IMR-90 (cell line): ENCODE measurements around the gene MARCKSL1. TPM values are rescaled to one million over a fixed set of nuclear protein-coding genes. Genes with fewer than 3 reads are reported as not detected.

Experiments used
- ATAC-seq: fragments of 200-7000 bp; cut with Tn5 transposase; 2 replicates; pipeline ENCODE4 v1.9.1; 2020; ENCODE audit warnings: low read depth, mild to moderate bottlenecking, moderate library complexity
- BruUV-seq: library from RNA; stranded (reverse); fragments of 400-500 nt; replicated peaks from 2 replicates; lab custom pipeline; 2021; lab: Mats Ljungman, UMichigan
- CTCF ChIA-PET: fragments of 300-600 bp; formaldehyde crosslinking; extraction: SDS; loops from one replicate; lab custom pipeline; 2021; ENCODE audit warnings: antibody characterized with exemption; lab: Yijun Ruan, JAX
- POLR2A ChIA-PET: fragments of 300-600 bp; sonication (Branson Sonifier 250); formaldehyde crosslinking; loops from one replicate; lab custom pipeline; 2022; ENCODE audit warnings: antibody characterized with exemption; ENCODE audit not compliant: unreplicated experiment; lab: Charles Lee
- DNase-seq: peaks from one replicate; pipeline ENCODE4 v3.0.0; 2013
- H2AFZ ChIP-seq: replicated peaks from 2 replicates; pipeline ENCODE3; 2013; ENCODE audit warnings: low read length, mild to moderate bottlenecking; ENCODE audit not compliant: poor library complexity
- H2AK5ac ChIP-seq: 2 replicates; pipeline ENCODE4 v1.6.1; 2013; ENCODE audit warnings: low read depth, low read length, inconsistent platforms
- H2AK9ac ChIP-seq: replicated peaks from 2 replicates; pipeline ENCODE3; 2013; ENCODE audit warnings: mild to moderate bottlenecking, low read depth, low read length, moderate library complexity; ENCODE audit not compliant: poor library complexity
- H2BK120ac ChIP-seq: 2 replicates; pipeline ENCODE4 v1.6.1; 2013; ENCODE audit warnings: low read depth, low read length, inconsistent platforms
- H2BK15ac ChIP-seq: 3 replicates; pipeline ENCODE4 v1.6.1; 2013; ENCODE audit warnings: low read depth, low read length, inconsistent platforms
- H2BK20ac ChIP-seq: 2 replicates; pipeline ENCODE4 v1.6.1; 2013; ENCODE audit warnings: low read depth, mild to moderate bottlenecking, inconsistent platforms, low read length, moderate library complexity
- H2BK5ac ChIP-seq: 2 replicates; pipeline ENCODE4 v1.6.1; 2013; ENCODE audit warnings: mild to moderate bottlenecking, low read depth, low read length, inconsistent platforms; ENCODE audit not compliant: poor library complexity, severe bottlenecking
- H3K14ac ChIP-seq: replicated peaks from 2 replicates; pipeline ENCODE4 v1.6.1; 2013; ENCODE audit warnings: low read depth, low read length, inconsistent platforms
- H3K18ac ChIP-seq: 2 replicates; pipeline ENCODE4 v1.6.1; 2013; ENCODE audit warnings: low read depth, low read length, control low read depth
- H3K23ac ChIP-seq: 2 replicates; pipeline ENCODE4 v1.6.1; 2013; ENCODE audit warnings: low read depth, low read length, inconsistent platforms
- H3K27ac ChIP-seq: 2 replicates; pipeline ENCODE4 v1.5.1; 2013; ENCODE audit warnings: mild to moderate bottlenecking, control low read depth, low read length; ENCODE audit not compliant: insufficient read depth
- H3K27me3 ChIP-seq: 2 replicates; pipeline ENCODE4 v1.6.1; 2013; ENCODE audit warnings: low read length; ENCODE audit not compliant: control insufficient read depth, insufficient read depth
- H3K36me3 ChIP-seq: 2 replicates; pipeline ENCODE4 v1.6.1; 2013; ENCODE audit warnings: low read length, mixed read lengths; ENCODE audit not compliant: control insufficient read depth, insufficient read depth
- H3K4ac ChIP-seq: 2 replicates; pipeline ENCODE4 v1.6.1; 2013; ENCODE audit warnings: low read depth, low read length, inconsistent platforms
- H3K4me1 ChIP-seq: 2 replicates; pipeline ENCODE4 v1.6.1; 2013; ENCODE audit warnings: low read length, mixed read lengths; ENCODE audit not compliant: control insufficient read depth, insufficient read depth
- H3K4me2 ChIP-seq: 2 replicates; pipeline ENCODE4 v1.6.1; 2013; ENCODE audit warnings: low read depth, mild to moderate bottlenecking, control low read depth, low read length, moderate library complexity
- H3K4me3 ChIP-seq: 2 replicates; pipeline ENCODE4 v1.5.1; 2013; ENCODE audit warnings: low read depth, mild to moderate bottlenecking, control low read depth, low read length, moderate library complexity; ENCODE audit not compliant: insufficient read depth
- H3K56ac ChIP-seq: 2 replicates; pipeline ENCODE4 v1.6.1; 2013; ENCODE audit warnings: low read length, inconsistent platforms; ENCODE audit not compliant: insufficient read depth; ENCODE audit errors: extremely low read depth
- H3K79me1 ChIP-seq, 2 experiments: 2 replicates each; pipeline ENCODE4 v1.6.1; 2013; ENCODE audit warnings: low read length in 2 of 2, inconsistent platforms in 1 of 2, low read depth in 1 of 2
- H3K9ac ChIP-seq: 2 replicates; pipeline ENCODE4 v1.6.1; 2013; ENCODE audit warnings: low read depth, low read length, control low read depth
- H3K9me1 ChIP-seq: 2 replicates; pipeline ENCODE4 v1.6.1; 2013; ENCODE audit warnings: low read length, inconsistent platforms; ENCODE audit not compliant: insufficient read depth
- H3K9me3 ChIP-seq: 2 replicates; pipeline ENCODE4 v1.6.1; 2013; ENCODE audit warnings: low read length; ENCODE audit not compliant: control insufficient read depth, insufficient read depth
- H4K20me1 ChIP-seq: 2 replicates; pipeline ENCODE4 v1.6.1; 2013; ENCODE audit warnings: low read length, inconsistent platforms; ENCODE audit not compliant: insufficient read depth
- H4K5ac ChIP-seq: 2 replicates; pipeline ENCODE4 v1.6.1; 2013; ENCODE audit warnings: mild to moderate bottlenecking, low read depth, low read length, control low read depth
- H4K8ac ChIP-seq, 2 experiments: 2 replicates each; pipeline ENCODE4 v1.6.1; 2013; ENCODE audit warnings: low read depth in 2 of 2, low read length in 2 of 2, control low read depth in 1 of 2, inconsistent platforms in 1 of 2
- H4K91ac ChIP-seq: 2 replicates; pipeline ENCODE4 v1.6.1; 2013; ENCODE audit warnings: low read depth, low read length, inconsistent platforms; ENCODE audit not compliant: insufficient read depth
- CEBPB ChIP-seq: IDR thresholded peaks from 2 replicates; pipeline ENCODE4 v1.6.1; 2012; ENCODE audit warnings: low read depth, low read length, improper control_type of control experiment
- FOS ChIP-seq: fragments of 150-350 bp; IDR thresholded peaks from 2 replicates; pipeline ENCODE4 v1.6.1; 2016; ENCODE audit warnings: low read depth, low read length
- MXI1 ChIP-seq: IDR thresholded peaks from 2 replicates; pipeline ENCODE4 v1.6.1; 2012; ENCODE audit warnings: low read depth, mild to moderate bottlenecking, low read length, moderate library complexity, borderline replicate concordance
- NFE2L2 ChIP-seq: fragments of 150-350 bp; IDR thresholded peaks from 2 replicates; pipeline ENCODE4 v1.6.1; 2016; ENCODE audit warnings: low read depth, mild to moderate bottlenecking, low read length
- POLR2A ChIP-seq: IDR thresholded peaks from 2 replicates; pipeline ENCODE4 v1.6.1; 2012; ENCODE audit warnings: mild to moderate bottlenecking, low read depth, low read length
- WGBS, 2 experiments: methylation state at CpG; one replicate each; pipeline versions ENCODE4 v1.1.5 to v1.1.7; 2013; ENCODE audit warnings: missing lambda C conversion rate in 2 of 2; ENCODE audit not compliant: insufficient read length in 1 of 2; ENCODE audit errors: extremely low coverage in 2 of 2; 5-methylcytosine and 5-hydroxymethylcytosine counted together
- dilution Hi-C: fragments of 300-500 bp; cut with HindIII; formaldehyde crosslinking; loops from one replicate; pipeline ENCODE4 v1.14.3; 2018; ENCODE audit warnings: low sequenced_read_pairs; ENCODE audit not compliant: unreplicated experiment
- in situ Hi-C: fragments of 300-500 bp; cut with MboI; formaldehyde crosslinking; loops from 3 replicates; pipeline ENCODE4 v1.14.3; 2019; ENCODE audit warnings: low sequenced_read_pairs, inconsistent platforms, mixed read lengths
- intact Hi-C: fragments of 100-400 bp; cut with micrococcal nuclease; formaldehyde crosslinking; loops from 2 replicates; pipeline ENCODE4 v1.10.0; 2022
- polyA plus RNA-seq, 3 experiments: library from polyadenylated mRNA; depleted of rRNA; stranded (reverse); fragments of >200 nt; gene quantifications; 2 replicates each; pipeline ENCODE4 v1.2.3, GENCODE V29; 2012; ENCODE audit warnings: low replicate concordance in 1 of 3
- total RNA-seq: library from RNA; depleted of rRNA; stranded (reverse); fragments of >200 nt; gene quantifications from 2 replicates; pipeline ENCODE4 v1.2.3, GENCODE V29; 2012
- TF ChIP-seq, protein P1 (sequence below): fragments of 150-350 bp; IDR thresholded peaks from 2 replicates; pipeline ENCODE4 v1.6.1; 2017; ENCODE audit warnings: mild to moderate bottlenecking, antibody characterized with exemption, low read length, low read depth

Gene MARCKSL1
- total and polyA plus RNA-seq, 2 of the 4 experiments (the other 2 are of a cell fraction) = 37.5 to 218 TPM

DNA sequence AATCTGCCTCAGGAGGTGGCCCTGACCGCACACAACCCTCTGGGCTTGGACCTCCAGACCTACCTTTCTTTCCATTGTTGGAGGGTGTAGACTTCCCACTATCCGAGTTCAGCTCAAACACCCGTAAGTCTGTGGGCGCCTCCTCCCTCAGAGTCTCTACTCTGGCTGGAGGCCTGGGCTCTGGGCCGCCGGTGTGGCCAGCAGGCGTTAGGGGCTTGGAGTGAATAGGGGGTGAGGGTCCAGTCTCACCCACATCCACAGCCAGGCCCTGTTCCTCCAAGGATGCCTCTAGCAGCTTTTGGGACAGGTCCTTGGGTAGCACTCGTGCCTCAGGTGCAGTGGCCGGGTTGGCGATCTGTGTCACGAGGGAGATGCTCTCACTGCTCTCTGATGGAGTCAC, 40.2 kb upstream of the MARCKSL1 start:
- Histone ChIP-seq H3K79me1 (peaks cover 3 to 8% of the 10 kb centered on the region in 2 experiments; a peak in 3 of 4 replicates), H4K8ac (no peak overlapping the region), H3K27me3 (no peaks in the 10 kb centered on the region), H2AK5ac (no peak overlapping the region), H3K9ac (no peak overlapping the region), H3K18ac (no peak overlapping the region), H4K20me1 (peaks cover 4% of the 10 kb centered on the region; the same call in 1 of the 2 replicates), H3K14ac (no peak overlapping the region), H3K4me1 (no peaks in the 10 kb centered on the region), H2BK15ac (no peak overlapping the region), H2AK9ac (no peak overlapping the region), H3K9me1 (no peaks in the 10 kb centered on the region), H2BK120ac (no peak overlapping the region), H3K56ac (no peak overlapping the region), H3K27ac (no peak overlapping the region), H3K4ac (no peak overlapping the region), H3K36me3 (peaks cover 76% of the 10 kb centered on the region), H4K5ac (no peak overlapping the region), H3K4me3 (no peak overlapping the region), H3K4me2 (no peak overlapping the region), H4K91ac (no peak overlapping the region), H2AFZ (no peak overlapping the region), H2BK20ac (no peak overlapping the region), H2BK5ac (no peak overlapping the region), H3K9me3 (no peaks in the 10 kb centered on the region), H3K23ac (no peak overlapping the region)
- no TSS peak for BruUV-seq
- intact Hi-C loops = no loop called here
- ChIA-PET CTCF (no interaction called here), POLR2A (no interaction called here)
- WGBS, 2 experiments = 100% methylated on average over 4 of the region's 11 CpGs; no CpG with 5 or more reads in 1 of the 2 experiments
- dilution Hi-C loops = no loop called here
- in situ Hi-C loops = no loop called here
- DNase-seq = no peak
- no peak for TF ChIP-seq CEBPB
- TF ChIP-seq FOS = no peak
- TF ChIP-seq, protein P1, sequence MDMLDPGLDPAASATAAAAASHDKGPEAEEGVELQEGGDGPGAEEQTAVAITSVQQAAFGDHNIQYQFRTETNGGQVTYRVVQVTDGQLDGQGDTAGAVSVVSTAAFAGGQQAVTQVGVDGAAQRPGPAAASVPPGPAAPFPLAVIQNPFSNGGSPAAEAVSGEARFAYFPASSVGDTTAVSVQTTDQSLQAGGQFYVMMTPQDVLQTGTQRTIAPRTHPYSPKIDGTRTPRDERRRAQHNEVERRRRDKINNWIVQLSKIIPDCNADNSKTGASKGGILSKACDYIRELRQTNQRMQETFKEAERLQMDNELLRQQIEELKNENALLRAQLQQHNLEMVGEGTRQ = no peak
- TF ChIP-seq POLR2A = no peak
- no peak for TF ChIP-seq MXI1
- TF ChIP-seq NFE2L2 = no peak
- no peak for ATAC-seq
